Measurements from ENCODE around the gene IQGAP1.

Gene IQGAP1

GRCh38 chr15:90365414-90366055, 22.5 kb upstream of the IQGAP1 start:
- DNase-seq (ENCODE audit: low read depth in 2 of 2, low spot score in 1 of 2): no peak

DNA sequence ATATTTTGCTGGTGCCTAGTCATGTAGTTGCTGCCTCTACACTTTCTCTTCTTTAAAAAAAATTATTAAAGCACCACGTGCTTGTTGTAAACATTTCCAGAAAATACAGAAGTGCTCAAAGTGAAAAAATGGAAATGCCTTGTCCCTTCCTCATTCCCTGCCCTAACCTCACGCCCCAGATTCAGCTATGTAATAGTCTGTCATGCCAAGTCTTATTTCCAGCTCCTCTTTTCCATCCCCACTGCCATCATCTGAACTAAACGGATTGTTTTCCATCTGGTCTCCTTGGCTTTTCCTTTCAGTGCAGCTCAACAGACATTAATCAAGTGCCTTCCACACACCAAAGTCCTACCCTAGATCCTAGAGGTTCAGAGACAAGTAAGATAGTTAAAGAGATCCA, 20.5 kb upstream of the IQGAP1 start:
- no peak for DNase-seq (ENCODE audit: low read depth in 2 of 2, low spot score in 1 of 2)

GRCh38 chr15:90375071-90375470, 13.0 kb upstream of the IQGAP1 start:
- DNase-seq (ENCODE audit: low read depth in 2 of 2, low spot score in 1 of 2): no peak

DNA sequence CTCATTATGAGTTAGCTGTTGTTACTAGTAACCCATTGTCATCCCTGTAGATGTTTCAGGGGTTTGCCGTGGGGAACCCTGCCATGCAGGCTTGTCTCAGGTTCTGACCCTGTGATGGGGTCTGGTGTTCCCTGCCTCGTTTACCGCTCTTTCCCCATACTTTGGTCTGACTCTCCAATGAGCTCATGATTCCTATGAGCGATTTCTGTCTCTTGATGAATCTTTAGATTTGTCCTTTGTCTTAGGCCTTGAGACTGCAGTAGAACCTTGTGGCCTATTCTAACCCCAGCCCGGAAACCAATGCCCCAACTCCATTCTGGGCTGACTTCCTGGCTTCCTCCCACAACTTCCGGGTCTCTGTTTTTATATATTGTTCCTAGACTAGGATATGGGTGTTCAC, 11.3 kb upstream of the IQGAP1 start:
- peak in 1 of 2 donors; percentile 33 for DNase-seq (ENCODE audit: low read depth in 2 of 2, low spot score in 1 of 2)

DNA sequence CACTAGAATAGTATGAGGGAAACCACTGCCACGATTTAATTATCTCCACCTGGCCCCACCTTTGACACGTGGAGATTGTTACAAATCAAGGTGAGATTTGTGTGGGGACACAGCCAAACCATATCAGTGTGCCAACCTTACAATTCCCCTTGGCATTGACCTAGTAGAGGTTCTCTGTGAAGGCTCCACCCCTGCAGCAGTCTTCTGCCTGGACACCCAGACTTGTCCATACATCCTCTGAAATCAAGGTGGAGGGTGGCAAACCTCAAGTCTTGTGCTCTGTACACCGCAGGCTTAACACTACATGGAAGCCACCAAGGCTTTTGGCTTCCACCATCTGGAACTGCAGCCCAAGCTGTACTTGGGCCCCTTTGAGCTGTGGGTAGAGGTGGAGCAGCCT, 8.8 kb upstream of the IQGAP1 start:
- DNase-seq (ENCODE audit: low read depth in 2 of 2, low spot score in 1 of 2): no peak

GRCh38 chr15:90381515-90381914, 6.5 kb upstream of the IQGAP1 start:
- no peak for DNase-seq (ENCODE audit: low read depth in 2 of 2, low spot score in 1 of 2)

GRCh38 chr15:90382320-90382719, 5.7 kb upstream of the IQGAP1 start:
- DNase-seq (ENCODE audit: low read depth in 2 of 2, low spot score in 1 of 2): no peak

GRCh38 chr15:90386221-90386620, 1.8 kb upstream of the IQGAP1 start:
- DNase-seq (ENCODE audit: low read depth in 2 of 2, low spot score in 1 of 2): no peak

GRCh38 chr15:90388462-90389380, 679 bp downstream of the IQGAP1 start:
- peak in 1 of 2 donors; percentile 21 for DNase-seq (ENCODE audit: low read depth in 2 of 2, low spot score in 1 of 2)

GRCh38 chr15:90389513-90389912, 1.5 kb downstream of the IQGAP1 start:
- no peak for DNase-seq (ENCODE audit: low read depth in 2 of 2, low spot score in 1 of 2)

DNA sequence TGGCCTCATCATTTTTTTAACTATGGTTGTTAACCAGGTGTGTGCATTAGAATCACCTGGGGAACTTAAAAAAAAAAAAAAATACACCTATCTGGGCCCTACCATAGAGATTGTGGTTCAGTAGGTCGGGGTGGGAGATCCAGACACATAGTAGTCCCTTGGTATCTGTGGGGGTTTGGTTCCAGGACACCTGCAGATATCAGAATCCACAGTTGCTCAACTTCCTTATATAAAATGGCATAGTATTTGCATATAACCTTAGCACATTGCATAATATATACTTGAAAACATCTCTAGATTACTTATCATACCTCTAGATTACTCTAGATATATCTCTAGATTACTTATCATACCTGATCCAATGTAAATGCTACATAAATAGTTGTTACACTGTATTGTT, 5.0 kb downstream of the IQGAP1 start:
- no peak for DNase-seq (ENCODE audit: low read depth in 2 of 2, low spot score in 1 of 2)

- DNase-seq (ENCODE audit: low read depth in 2 of 2, low spot score in 1 of 2): no peak
Observed at GRCh38 chr15:90394074-90394473, 6.0 kb downstream of the IQGAP1 start.

DNA sequence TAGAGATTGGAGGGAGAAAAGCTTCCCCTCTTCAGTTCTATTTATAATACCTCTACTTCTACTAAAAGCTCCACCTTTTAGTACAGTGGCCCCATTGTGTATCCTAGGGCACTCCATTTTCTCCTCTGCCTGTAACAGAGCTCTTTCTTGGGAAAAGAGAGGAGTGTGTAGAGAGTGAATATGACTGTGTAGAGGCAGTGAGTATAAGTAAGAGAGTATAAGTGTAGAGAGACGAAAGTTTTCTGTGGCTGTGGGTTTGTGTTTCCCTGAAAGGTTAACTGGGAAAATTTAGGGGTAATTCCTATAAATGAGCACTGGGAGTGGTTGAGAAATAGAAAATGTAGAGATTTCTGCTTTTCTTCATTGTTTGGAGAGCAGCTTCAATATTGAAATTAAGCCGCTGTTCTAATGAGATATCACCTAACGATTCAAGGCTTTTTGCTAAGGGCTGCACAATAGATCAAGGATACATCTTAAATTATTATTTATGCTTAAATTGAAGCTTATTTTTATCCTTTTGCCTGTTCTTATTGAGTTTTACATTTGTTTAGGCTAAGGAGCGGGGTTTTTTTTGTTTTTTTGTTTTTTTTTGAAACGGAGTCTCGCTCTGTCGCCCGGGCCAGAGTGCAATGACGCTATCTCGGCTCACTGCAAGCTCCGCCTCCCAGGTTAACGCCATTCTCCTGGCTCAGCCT, 6.9 kb downstream of the IQGAP1 start:
- DNase-seq (ENCODE audit: low read depth in 2 of 2, low spot score in 1 of 2): no peak

GRCh38 chr15:90396321-90396720, 8.3 kb downstream of the IQGAP1 start:
- no peak for DNase-seq (ENCODE audit: low read depth in 2 of 2, low spot score in 1 of 2)

DNA sequence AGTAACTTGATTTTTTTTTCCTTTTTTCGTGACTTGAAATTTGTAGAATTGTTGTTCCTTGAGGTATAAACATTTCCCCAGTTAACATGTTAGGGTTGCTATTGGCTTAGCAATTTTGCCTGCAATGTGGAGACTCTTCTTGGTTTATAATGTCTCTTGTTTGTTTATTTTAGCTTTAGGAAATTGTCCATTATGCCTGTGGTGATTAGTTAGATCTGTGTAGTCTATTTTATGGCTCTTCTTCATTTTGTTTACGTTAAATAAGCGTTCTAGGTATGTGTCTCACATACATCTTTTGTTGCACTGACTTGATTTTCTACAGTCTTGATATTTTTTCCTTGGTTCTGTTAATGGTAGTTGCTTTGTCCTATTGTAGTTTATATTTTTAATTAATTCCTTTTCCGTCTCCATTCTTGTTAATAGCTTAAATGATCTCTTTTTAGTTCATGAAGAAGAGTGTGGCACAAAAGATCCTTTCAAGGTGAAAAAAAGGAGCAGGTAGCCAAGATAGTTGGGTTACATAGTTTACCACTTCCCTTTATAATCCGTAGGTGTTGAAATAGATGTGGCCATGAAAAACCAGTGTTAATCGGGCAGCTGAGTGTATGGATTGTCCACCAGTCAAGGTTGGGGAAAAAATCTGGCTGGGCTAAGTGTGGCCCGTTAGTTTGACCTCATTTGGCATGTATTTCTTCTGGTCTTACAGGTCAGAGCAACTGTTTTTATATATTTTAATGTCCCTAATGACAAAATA, 12.1 kb downstream of the IQGAP1 start:
- DNase-seq (ENCODE audit: low read depth in 2 of 2, low spot score in 1 of 2): no peak

GRCh38 chr15:90400759-90401314, 12.8 kb downstream of the IQGAP1 start:
- DNase-seq (ENCODE audit: low read depth in 2 of 2, low spot score in 1 of 2): no peak

DNA sequence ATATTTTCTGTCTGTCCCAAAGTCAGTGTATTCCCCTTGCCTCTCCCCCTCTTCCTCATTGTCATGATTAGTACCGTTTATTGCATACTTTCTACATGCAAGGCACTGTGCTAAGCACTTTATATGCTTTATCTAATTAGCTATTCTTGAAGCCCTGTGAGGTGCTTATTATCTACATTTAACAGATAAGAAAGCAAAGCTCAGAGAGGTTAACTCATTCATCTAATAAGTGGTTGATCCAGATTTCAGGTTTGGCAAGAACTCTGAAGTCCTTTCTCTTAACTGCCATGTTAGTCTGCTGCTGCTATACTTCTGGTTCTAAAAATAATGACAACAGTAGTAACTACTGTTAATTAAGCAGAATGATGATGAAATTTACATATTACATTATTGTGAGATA, 13.5 kb downstream of the IQGAP1 start:
- no peak for DNase-seq (ENCODE audit: low read depth in 2 of 2, low spot score in 1 of 2)

GRCh38 chr15:90402223-90402622, 14.2 kb downstream of the IQGAP1 start:
- no peak for DNase-seq (ENCODE audit: low read depth in 2 of 2, low spot score in 1 of 2)

DNA sequence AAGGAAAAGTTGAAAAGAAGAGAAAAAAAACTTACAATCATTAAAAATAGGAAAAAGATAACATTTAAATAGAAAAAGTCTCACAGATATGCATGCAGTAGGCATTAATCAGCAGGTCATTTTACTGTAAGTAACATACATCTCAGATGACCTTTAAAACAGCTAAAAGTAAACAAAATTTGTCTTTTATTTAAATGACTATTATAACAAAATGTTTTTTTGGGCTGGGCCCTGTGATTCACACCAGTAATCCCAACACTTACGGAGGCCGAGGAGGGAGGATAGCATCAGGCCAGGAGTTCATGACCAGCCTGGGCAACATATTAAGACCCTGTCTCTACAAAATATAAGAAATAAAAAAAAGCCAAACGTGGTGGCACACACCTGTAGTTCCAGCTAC, 14.7 kb downstream of the IQGAP1 start:
- DNase-seq (ENCODE audit: low read depth in 2 of 2, low spot score in 1 of 2): no peak

DNA sequence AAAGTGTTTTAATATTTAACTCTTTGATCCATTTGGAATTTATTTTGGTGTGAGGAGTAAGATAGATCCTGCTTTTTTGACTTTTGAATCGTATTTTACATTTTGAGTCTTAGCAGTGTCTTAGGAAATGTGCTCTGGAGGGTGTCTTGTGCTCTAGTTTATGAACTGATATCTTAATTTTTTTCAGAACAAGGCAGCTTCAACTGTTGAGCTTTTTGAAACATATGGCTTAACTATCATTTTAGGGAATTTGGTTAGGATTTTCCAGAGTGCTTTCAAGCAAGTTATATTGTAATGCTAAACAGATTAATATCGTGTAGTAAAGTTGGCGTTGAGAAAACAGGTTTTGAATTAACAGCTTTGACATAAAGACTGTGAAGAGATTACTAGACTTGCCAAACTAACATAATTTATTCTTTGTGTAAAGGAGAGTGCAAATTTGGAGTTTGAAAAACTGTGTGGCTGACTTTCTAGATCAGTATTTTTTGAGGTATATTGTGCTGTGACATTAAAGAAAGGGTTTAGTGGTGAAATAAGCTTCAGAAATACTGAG, 17.1 kb downstream of the IQGAP1 start:
- DNase-seq (ENCODE audit: low read depth in 2 of 2, low spot score in 1 of 2): no peak

DNA sequence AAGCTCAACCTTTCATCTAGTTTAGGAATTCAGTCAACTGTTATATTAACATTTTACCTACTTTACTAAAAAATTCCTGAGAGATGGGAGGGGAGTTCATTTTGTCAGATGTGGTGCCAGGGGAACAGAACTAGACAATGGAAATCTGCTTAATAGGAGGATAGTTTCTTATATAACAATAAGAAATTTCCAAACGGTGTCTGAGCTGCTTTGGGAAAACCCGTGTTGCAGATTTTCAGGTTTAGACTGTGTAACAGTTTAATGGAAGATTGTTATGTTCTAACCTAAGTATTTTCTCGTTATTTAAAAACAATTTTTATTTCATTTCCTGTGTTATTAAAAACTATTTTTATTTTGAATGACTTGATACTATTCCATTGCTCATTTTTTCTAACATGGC, 19.3 kb downstream of the IQGAP1 start:
- no peak for DNase-seq (ENCODE audit: low read depth in 2 of 2, low spot score in 1 of 2)
